ENCODE data around the gene FOXP3. TPM values are rescaled to one million over a fixed set of nuclear protein-coding genes. Genes with fewer than 3 reads are reported as not detected.
A peak's percentile ranks its signal among the peaks of the same experiment; 100 is the strongest.
"Not testable (repeated sequence)": the region's sequence is repeated elsewhere in the genome, so short reads cannot be mapped to it uniquely, and the experiment has no call there.

The FOXP3 gene
- under 1 TPM; 0.21 to 0.30 TPM for total RNA-seq

GRCh38 chrX:49264460-49264859 lies at the start of gene FOXP3:
Gene FOXP3 (minus strand): TSS chrX:49264710. CDS start chrX:49258505, 6,205 bp downstream.
- no peak for DNase-seq
- Histone ChIP-seq H3K27ac (no peak within 1 kb of the TSS), H3K36me3 (no peaks in the 10 kb centered on the region), H3K4me3 (no peak within 1 kb of the TSS), H3K9ac (ENCODE audit: low read depth in 2 of 2, low read length in 2 of 2) (no peak within 1 kb of the TSS), H3K4me1 (no peaks in the 10 kb centered on the region), H3K27me3 (no peaks in the 10 kb centered on the region), H3K9me3 (no peaks in the 10 kb centered on the region)
- intact Hi-C loops (cut with DNase I) = no loop called here
- no peak for TF ChIP-seq CTCF (IDR thresholded peaks at IDR 0.05)

- Histone ChIP-seq H3K9ac (ENCODE audit: low read depth in 2 of 2, low read length in 2 of 2) (no peak overlapping the region), H3K36me3 (no peaks in the 10 kb centered on the region), H3K4me1 (no peaks in the 10 kb centered on the region), H3K27me3 (no peaks in the 10 kb centered on the region), H3K27ac (no peak overlapping the region), H3K9me3 (no peaks in the 10 kb centered on the region), H3K4me3 (no peak overlapping the region)
- TF ChIP-seq CTCF (IDR thresholded peaks at IDR 0.05) = no peak
- no peak for DNase-seq
- intact Hi-C loops (cut with DNase I) = no loop called here
Observed at GRCh38 chrX:49312176-49312575, 47.7 kb upstream of the FOXP3 start.

- Histone ChIP-seq H3K9me3 (no peaks in the 10 kb centered on the region), H3K36me3 (no peaks in the 10 kb centered on the region), H3K4me1 (no peaks in the 10 kb centered on the region), H3K4me3 (no peak overlapping the region), H3K27me3 (no peaks in the 10 kb centered on the region), H3K27ac (no peak overlapping the region), H3K9ac (ENCODE audit: low read depth in 2 of 2, low read length in 2 of 2) (no peak overlapping the region)
- intact Hi-C loops (cut with DNase I) = no loop called here
- no peak for TF ChIP-seq CTCF (IDR thresholded peaks at IDR 0.05)
- DNase-seq = no peak
Observed at GRCh38 chrX:49310371-49310770, 45.9 kb upstream of the FOXP3 start.

- no peaks in the 10 kb centered on the region for H3K4me1 ChIP-seq
- H3K36me3 ChIP-seq = no peaks in the 10 kb centered on the region
- intact Hi-C loops (cut with DNase I) = no loop called here
- peak overlapping the region in 1 of 2 donors; percentile 35 for H3K9ac ChIP-seq (ENCODE audit: low read depth in 2 of 2, low read length in 2 of 2)
- TF ChIP-seq CTCF (IDR thresholded peaks at IDR 0.05) = no peak
- DNase-seq = peak; percentile 27
- H3K4me3 ChIP-seq = peak overlapping the region; percentile 16
- H3K27ac ChIP-seq = peak overlapping the region; percentile 42
- no peaks in the 10 kb centered on the region for H3K27me3 ChIP-seq
- H3K9me3 ChIP-seq = no peaks in the 10 kb centered on the region
Observed at GRCh38 chrX:49309401-49309981, 45.0 kb upstream of the FOXP3 start.

- Histone ChIP-seq H3K9ac (ENCODE audit: low read depth in 2 of 2, low read length in 2 of 2) (no peak overlapping the region), H3K27me3 (no peaks in the 10 kb centered on the region), H3K27ac (no peak overlapping the region), H3K4me3 (peak overlapping the region; percentile 16), H3K4me1 (no peaks in the 10 kb centered on the region), H3K9me3 (no peaks in the 10 kb centered on the region), H3K36me3 (no peaks in the 10 kb centered on the region)
- DNase-seq = no peak
- intact Hi-C loops (cut with DNase I) = no loop called here
- TF ChIP-seq CTCF (IDR thresholded peaks at IDR 0.05) = no peak
Observed at GRCh38 chrX:49308604-49309269, 44.2 kb upstream of the FOXP3 start.

- H3K9me3 ChIP-seq; intact Hi-C loops (cut with DNase I); H3K27ac ChIP-seq; H3K9ac ChIP-seq (ENCODE audit: low read depth in 2 of 2, low read length in 2 of 2); H3K36me3 ChIP-seq; H3K4me1 ChIP-seq; H3K4me3 ChIP-seq; DNase-seq; H3K27me3 ChIP-seq: not testable (repeated sequence)
Observed at GRCh38 chrX:49307775-49308174, 43.3 kb upstream of the FOXP3 start.
